Activated CD8-positive, alpha-beta memory T cell treated with anti-CD3 and anti-CD28 coated beads, Interleukin-2, amount 10 ng/mL, durations not matched to agents 7 days and 5 days (primary cell): ENCODE results near the gene SMARCB1. TPM values are rescaled to one million over a fixed set of nuclear protein-coding genes. Genes with fewer than 3 reads are reported as not detected.

Experiments
- ATAC-seq: fragments of 150-1000 bp; cut with Tn5 transposase; one replicate; pipeline ENCODE4 v1.10.0; 2021; ENCODE audit warnings: moderate library complexity
- CTCF ChIA-PET: fragments of 350-600 bp; sonication (Branson Sonifier 250); formaldehyde crosslinking; loops from one replicate; lab custom pipeline; 2021; ENCODE audit warnings: antibody characterized with exemption; lab: Charles Lee
- DNase-seq: peaks from one replicate; pipeline ENCODE4 v3.0.0-alpha.2; 2020
- H3K27ac Mint-ChIP-seq: one replicate; pipeline ENCODE4 v1.8.0; 2021; ENCODE audit warnings: mild to moderate bottlenecking, mixed read lengths
- H3K27me3 Mint-ChIP-seq: one replicate; pipeline ENCODE4 v1.8.0; 2021; ENCODE audit warnings: mixed read lengths
- H3K36me3 Mint-ChIP-seq: one replicate; pipeline ENCODE4 v1.8.0; 2021; ENCODE audit warnings: mild to moderate bottlenecking, mixed read lengths
- H3K4me1 Mint-ChIP-seq: one replicate; pipeline ENCODE4 v1.8.0; 2021; ENCODE audit warnings: mixed read lengths
- H3K4me3 Mint-ChIP-seq: one replicate; pipeline ENCODE4 v1.8.0; 2021; ENCODE audit warnings: mild to moderate bottlenecking, moderate library complexity, mixed read lengths
- H3K9me3 Mint-ChIP-seq: one replicate; pipeline ENCODE4 v1.8.0; 2022; ENCODE audit warnings: low read depth, mixed read lengths
- total RNA-seq, 2 experiments: library from RNA; stranded (reverse); gene quantifications; one replicate each; pipeline ENCODE4 v1.2.3, GENCODE V29; 2021

SMARCB1 gene
- total RNA-seq, 2 experiments from 2014 or later = 117 to 137 TPM

GRCh38 chr22:23825246-23825905, 38.6 kb downstream of the SMARCB1 start:
- no peak for DNase-seq
- no peaks in the 10 kb centered on the region for H3K27me3 Mint-ChIP-seq
- H3K36me3 Mint-ChIP-seq = peaks cover 60% of the 10 kb centered on the region
- H3K4me3 Mint-ChIP-seq = no peak overlapping the region
- H3K27ac Mint-ChIP-seq = peak overlapping the region; percentile 85
- ATAC-seq = no peak
- peaks cover 48% of the 10 kb centered on the region for H3K4me1 Mint-ChIP-seq
- CTCF ChIA-PET = no interaction called here
- H3K9me3 Mint-ChIP-seq = no peaks in the 10 kb centered on the region

- ATAC-seq (peak; percentile 26), DNase-seq (no peak)
- H3K4me1 Mint-ChIP-seq = peaks cover 36% of the 10 kb centered on the region
- CTCF ChIA-PET = interaction anchor here (0.8 kb wide), 1 partner anchor 23 kb away, joined by 5 read pairs; no protein-coding TSS in a partner anchor
- no peak overlapping the region for H3K4me3 Mint-ChIP-seq
- no peaks in the 10 kb centered on the region for H3K27me3 Mint-ChIP-seq
- peaks cover 55% of the 10 kb centered on the region for H3K36me3 Mint-ChIP-seq
- H3K27ac Mint-ChIP-seq = peak overlapping the region; percentile 85
- no peaks in the 10 kb centered on the region for H3K9me3 Mint-ChIP-seq
Measured at GRCh38 chr22:23826510-23827350, 40.0 kb downstream of the SMARCB1 start.

DNA sequence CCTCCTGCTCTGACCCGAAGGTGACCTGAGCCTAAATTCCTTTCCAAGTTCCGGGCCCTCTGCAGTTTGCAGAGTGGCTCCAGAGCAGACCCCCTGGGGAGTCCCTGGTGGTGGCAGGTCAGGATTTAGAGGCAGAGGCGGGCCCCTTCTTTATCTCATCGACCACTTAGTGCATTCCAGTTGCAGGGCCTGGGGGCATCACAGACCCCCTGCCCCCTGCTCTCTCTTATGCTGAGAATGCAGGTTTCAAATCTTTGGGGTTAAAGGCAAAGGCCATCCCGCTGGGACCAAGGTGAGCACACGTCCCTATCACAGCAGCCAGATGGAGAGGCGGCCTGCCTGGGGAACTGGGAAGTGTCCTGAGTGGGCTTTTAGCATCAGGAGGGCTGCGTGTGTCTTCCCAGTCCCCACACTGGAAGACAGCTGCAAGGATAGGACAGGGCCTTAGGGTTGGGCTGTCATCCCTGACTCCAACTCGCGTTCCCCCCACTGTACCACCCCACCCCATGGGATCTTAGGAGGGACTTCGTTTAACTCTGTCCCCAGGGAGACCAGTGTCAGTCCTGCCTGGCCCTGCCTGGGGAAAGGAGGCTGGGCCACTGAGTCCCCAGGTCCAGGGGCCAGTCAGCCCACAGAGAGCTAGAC, 40.7 kb downstream of the SMARCB1 start:
- CTCF ChIA-PET = no interaction called here
- ATAC-seq = no peak
- Mint-ChIP-seq H3K27ac (peak overlapping the region; percentile 58), H3K4me1 (peaks cover 31% of the 10 kb centered on the region), H3K36me3 (peaks cover 48% of the 10 kb centered on the region), H3K4me3 (no peak overlapping the region), H3K9me3 (no peaks in the 10 kb centered on the region), H3K27me3 (no peaks in the 10 kb centered on the region)
- no peak for DNase-seq

DNA sequence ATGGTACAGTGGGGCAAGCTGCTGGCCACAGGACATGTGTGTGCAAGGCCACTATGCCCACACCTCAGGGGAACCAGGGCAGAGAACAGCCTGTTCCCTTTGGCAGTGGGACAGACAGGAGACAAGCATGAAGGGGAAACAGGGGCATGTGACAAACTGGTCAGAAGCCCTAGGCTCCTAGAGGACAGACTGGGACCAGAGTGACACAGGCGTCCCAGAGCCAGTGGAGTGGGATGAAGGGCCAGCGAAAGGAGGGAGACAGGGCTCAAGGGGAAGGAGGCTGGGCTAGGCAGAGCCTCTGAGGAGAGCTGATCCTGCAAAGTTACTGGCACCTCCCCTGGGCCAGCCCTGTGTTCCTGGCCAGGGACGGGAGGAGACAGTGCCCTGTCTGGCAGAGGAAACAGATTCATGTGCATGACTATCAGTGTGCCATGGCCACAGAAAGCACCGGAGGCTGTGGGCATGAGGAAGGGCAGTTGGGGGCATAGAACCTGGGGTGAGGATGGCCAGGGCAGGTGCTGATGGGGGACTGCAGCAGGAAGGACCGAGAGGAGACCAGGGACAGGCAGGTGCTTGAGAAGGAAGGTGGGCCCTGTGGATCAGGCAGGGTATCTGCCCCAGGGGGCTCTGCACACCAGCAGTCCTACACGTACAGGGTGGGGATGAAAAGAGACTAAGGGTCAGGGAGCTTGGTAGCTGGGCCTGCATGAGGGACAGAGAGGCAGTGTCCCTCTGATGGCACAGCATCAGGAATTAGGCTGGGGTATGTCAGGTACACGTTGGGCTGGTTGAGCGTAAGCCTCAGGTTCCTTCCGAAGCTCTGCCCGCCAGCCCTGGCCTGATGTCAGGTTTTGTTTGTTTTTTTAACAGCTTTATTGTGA, 42.3 kb downstream of the SMARCB1 start:
- DNase-seq (no peak), ATAC-seq (no peak)
- Mint-ChIP-seq H3K4me3 (no peak overlapping the region), H3K36me3 (peaks cover 37% of the 10 kb centered on the region), H3K9me3 (no peaks in the 10 kb centered on the region), H3K27me3 (no peaks in the 10 kb centered on the region), H3K4me1 (peaks cover 22% of the 10 kb centered on the region), H3K27ac (peak overlapping the region; percentile 33)
- CTCF ChIA-PET = interaction anchor here (1.3 kb wide), 1 partner anchor 17 kb away, joined by 3 read pairs; no protein-coding TSS in a partner anchor

DNA sequence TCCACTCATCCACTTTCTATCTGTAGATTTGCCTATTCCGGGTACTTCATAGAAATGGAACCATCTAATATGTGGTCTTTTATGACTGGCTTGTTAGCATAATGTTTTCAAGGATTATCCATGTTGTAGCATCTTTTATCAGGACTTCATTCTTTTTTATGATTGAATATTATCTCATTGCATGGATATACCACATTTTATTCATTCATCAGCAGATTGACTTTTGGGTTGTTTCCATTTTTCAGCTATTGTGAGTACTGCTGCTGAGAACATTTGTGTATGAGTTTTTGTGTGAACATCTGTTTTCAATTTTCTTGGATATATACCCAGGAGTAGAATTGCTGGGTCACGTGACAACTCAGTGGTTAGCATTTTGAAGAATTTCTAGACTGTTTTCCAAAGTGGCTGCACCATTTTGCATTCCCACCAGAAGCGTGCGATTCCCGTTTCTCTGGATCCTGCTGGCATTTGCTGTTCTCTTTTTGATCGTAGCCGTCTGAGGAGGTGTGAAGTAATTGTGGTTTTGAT, 43.1 kb downstream of the SMARCB1 start:
- H3K36me3 Mint-ChIP-seq = peaks cover 33% of the 10 kb centered on the region
- CTCF ChIA-PET = interaction anchor here (1.3 kb wide), 1 partner anchor 18 kb away, joined by 3 read pairs; no protein-coding TSS in a partner anchor
- DNase-seq (no peak), ATAC-seq (no peak)
- H3K9me3 Mint-ChIP-seq = no peaks in the 10 kb centered on the region
- H3K4me1 Mint-ChIP-seq = peaks cover 19% of the 10 kb centered on the region
- no peak overlapping the region for H3K4me3 Mint-ChIP-seq
- H3K27me3 Mint-ChIP-seq = no peaks in the 10 kb centered on the region
- no peak overlapping the region for H3K27ac Mint-ChIP-seq

DNA sequence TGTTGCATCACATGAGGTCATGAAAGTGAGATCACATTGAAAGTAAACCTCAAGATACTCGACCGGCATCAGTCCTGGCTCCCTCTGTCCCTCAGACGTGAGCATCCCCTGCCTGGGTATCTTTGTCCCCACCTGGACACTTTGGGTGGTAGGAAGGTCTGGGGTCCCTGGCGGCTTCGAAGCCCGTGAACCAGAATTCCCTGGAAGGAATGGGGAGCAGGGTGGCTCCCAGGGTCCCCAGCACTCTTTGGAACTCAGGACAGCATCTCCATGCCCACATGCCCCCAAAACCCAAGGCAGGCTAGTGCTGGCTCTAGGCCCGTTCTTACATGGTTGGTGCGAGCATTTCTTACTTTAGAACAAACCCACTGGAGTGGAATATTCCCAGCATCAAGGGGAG, 44.5 kb downstream of the SMARCB1 start:
- Mint-ChIP-seq H3K9me3 (no peaks in the 10 kb centered on the region), H3K36me3 (peaks cover 26% of the 10 kb centered on the region), H3K27me3 (no peaks in the 10 kb centered on the region), H3K4me3 (no peak overlapping the region), H3K4me1 (peaks cover 10% of the 10 kb centered on the region), H3K27ac (no peak overlapping the region)
- CTCF ChIA-PET = interaction anchor here (1.1 kb wide), 2 partner anchors 10 to 18 kb away, joined by 3 to 4 read pairs; no protein-coding TSS in a partner anchor
- no peak for ATAC-seq
- no peak for DNase-seq

DNA sequence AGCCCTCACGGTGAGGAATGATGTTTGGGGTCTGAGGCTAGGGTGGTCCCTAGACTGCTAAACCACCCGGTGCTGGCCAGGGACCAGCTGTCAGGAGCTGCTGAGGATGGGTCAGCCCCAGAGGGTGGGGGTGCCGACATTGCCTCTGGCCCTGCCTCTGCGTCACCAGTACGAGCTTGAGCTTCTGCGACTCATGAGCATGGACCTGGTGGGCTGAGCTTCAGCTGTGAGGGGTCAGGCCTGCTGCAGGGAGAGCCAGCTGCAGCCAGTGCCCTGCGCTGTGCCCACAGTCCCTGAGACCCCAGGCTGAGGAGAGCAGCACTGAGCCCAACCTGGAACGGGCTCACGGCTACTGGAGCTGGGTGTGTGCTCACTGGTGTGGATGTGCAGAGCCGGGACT, 45.0 kb downstream of the SMARCB1 start:
- peaks cover 5% of the 10 kb centered on the region for H3K4me1 Mint-ChIP-seq
- no peak for DNase-seq

DNA sequence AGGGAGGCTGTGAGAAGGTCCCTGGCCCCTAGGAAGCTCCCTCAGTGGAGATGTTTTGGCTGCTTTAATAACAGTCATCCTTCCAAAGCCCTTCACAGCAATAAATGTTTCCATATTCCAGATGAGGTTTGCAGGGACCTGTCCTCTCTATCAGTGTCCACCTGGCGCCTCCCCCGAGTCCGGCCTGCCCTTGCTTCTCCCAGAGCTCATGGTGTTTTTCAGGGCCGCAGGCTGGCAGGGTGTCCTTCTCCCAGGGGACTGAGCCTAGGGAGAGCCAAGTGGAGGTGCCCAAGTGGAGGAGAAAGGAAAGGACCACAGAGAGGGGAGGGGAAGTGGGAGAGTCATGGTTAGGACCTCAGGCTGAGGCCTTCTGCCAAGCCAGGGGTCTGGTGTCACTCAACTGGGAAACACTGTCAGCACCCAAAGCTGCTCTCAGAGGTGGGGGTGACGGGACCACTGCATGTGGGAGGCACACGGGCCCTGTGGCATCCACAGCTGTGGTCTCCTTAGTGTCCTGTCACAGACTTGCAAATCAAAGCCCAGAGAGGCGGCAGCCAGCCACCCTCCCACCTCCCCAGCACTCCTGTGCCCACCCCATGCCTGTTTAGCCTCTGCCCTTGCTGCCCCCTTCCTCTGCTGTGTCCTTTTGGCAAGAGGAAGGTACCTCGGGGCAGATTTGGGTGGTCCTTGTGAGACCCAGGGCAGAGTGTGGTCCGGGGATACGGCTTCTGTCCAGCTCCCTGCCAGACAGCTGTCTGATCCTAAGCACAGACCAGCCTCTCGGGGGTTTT, 45.7 kb downstream of the SMARCB1 start:
- Mint-ChIP-seq H3K4me1 (peaks cover 7% of the 10 kb centered on the region), H3K27ac (peak overlapping the region; percentile 49), H3K9me3 (no peaks in the 10 kb centered on the region), H3K27me3 (no peaks in the 10 kb centered on the region), H3K4me3 (no peak overlapping the region), H3K36me3 (peaks cover 21% of the 10 kb centered on the region)
- no peak for DNase-seq
- no peak for ATAC-seq
- CTCF ChIA-PET = interaction anchor here (1.1 kb wide), 2 partner anchors 11 to 17 kb away, joined by 3 to 4 read pairs; no protein-coding TSS in a partner anchor

More for the DNA sequence above, 45.0 kb downstream of the SMARCB1 start:
- H3K36me3 Mint-ChIP-seq = peaks cover 22% of the 10 kb centered on the region
- ATAC-seq = no peak
- no peaks in the 10 kb centered on the region for H3K27me3 Mint-ChIP-seq
- no peak overlapping the region for H3K27ac Mint-ChIP-seq
- CTCF ChIA-PET = interaction anchor here (1.1 kb wide), 2 partner anchors 11 to 18 kb away, joined by 3 to 4 read pairs; no protein-coding TSS in a partner anchor
- no peak overlapping the region for H3K4me3 Mint-ChIP-seq
- H3K9me3 Mint-ChIP-seq = no peaks in the 10 kb centered on the region

- Mint-ChIP-seq H3K36me3 (peaks cover 21% of the 10 kb centered on the region), H3K4me3 (no peak overlapping the region), H3K9me3 (no peaks in the 10 kb centered on the region), H3K27me3 (no peaks in the 10 kb centered on the region), H3K4me1 (peaks cover 12% of the 10 kb centered on the region), H3K27ac (no peak overlapping the region)
- ATAC-seq (no peak), DNase-seq (no peak)
- CTCF ChIA-PET = no interaction called here
Measured at GRCh38 chr22:23833017-23833751, 46.4 kb downstream of the SMARCB1 start.

DNA sequence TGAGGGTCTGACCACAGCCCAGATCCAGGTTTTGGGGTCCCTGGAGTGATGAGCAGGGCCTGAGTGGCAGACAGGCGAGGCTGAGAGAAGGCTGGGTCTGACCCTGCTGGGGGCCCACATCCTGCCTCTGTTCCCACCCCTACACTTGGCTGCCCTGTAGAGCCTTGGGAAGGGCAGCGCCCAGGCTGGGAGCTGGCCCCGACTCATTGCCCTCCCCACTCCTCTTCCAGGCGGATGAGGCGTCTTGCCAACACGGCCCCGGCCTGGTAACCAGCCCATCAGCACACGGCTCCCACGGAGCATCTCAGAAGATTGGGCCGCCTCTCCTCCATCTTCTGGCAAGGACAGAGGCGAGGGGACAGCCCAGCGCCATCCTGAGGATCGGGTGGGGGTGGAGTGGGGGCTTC, 47.1 kb downstream of the SMARCB1 start:
- Mint-ChIP-seq H3K4me3 (no peak overlapping the region), H3K27ac (no peak overlapping the region), H3K4me1 (peaks cover 14% of the 10 kb centered on the region), H3K9me3 (no peaks in the 10 kb centered on the region), H3K27me3 (no peaks in the 10 kb centered on the region), H3K36me3 (peaks cover 18% of the 10 kb centered on the region)
- CTCF ChIA-PET = no interaction called here
- ATAC-seq = no peak
- no peak for DNase-seq

DNA sequence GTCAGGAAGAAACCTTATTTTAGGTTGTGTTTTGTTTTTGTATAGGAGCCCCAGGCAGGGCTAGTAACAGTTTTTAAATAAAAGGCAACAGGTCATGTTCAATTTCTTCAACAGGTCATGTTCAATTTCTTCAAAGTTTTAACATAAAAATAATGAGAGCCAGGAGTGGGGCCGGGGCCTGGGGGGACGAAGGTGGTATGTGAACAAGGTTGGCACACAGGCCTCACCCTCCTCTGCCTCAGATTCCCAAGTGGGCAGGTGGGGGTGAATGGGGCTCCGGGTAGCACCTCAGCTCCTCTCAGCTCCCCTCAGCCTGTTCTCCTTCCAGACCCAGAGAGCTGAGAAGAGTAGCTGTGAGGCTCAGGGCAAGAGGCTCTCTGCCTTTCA, 47.6 kb downstream of the SMARCB1 start:
- no peak overlapping the region for H3K4me3 Mint-ChIP-seq
- no peaks in the 10 kb centered on the region for H3K9me3 Mint-ChIP-seq
- H3K36me3 Mint-ChIP-seq = peaks cover 16% of the 10 kb centered on the region
- H3K27ac Mint-ChIP-seq = no peak overlapping the region
- H3K4me1 Mint-ChIP-seq = peaks cover 18% of the 10 kb centered on the region
- CTCF ChIA-PET = interaction anchor here (1.0 to 1.4 kb wide), 2 partner anchors 11 to 15 kb away, joined by 3 to 4 read pairs; no protein-coding TSS in a partner anchor
- no peak for DNase-seq
- peaks cover 2% of the 10 kb centered on the region for H3K27me3 Mint-ChIP-seq
- ATAC-seq = no peak
